HG03064 (cell line): Measurements from ENCODE around the gene CLMN.
"Not testable (repeated sequence)": the region's sequence is repeated elsewhere in the genome, so short reads cannot be mapped to it uniquely, and the experiment has no call there.

Source experiments
- ATAC-seq: cut with Tn5 transposase; IDR thresholded peaks from one replicate; pipeline ENCODE4 v1.9.1; 2021; ENCODE audit warnings: low read depth; ENCODE audit not compliant: unreplicated experiment

Gene CLMN

GRCh38 chr14:95225251-95225887 is 94.3 kb downstream of the CLMN start:
- ATAC-seq = no peak

- ATAC-seq = no peak
Measured at GRCh38 chr14:95222870-95223398, 96.8 kb downstream of the CLMN start.

GRCh38 chr14:95222151-95222631 is 97.5 kb downstream of the CLMN start:
- no peak for ATAC-seq

- no peak for ATAC-seq
Measured at GRCh38 chr14:95221531-95221930, 98.2 kb downstream of the CLMN start.

GRCh38 chr14:95220663-95221231 is 99.0 kb downstream of the CLMN start:
- no peak for ATAC-seq

- ATAC-seq = no peak
Measured at GRCh38 chr14:95218472-95219193, 101.1 kb downstream of the CLMN start.

- no peak for ATAC-seq
Measured at GRCh38 chr14:95218006-95218405, 101.7 kb downstream of the CLMN start.

- no peak for ATAC-seq
Measured at GRCh38 chr14:95217391-95217900, 102.3 kb downstream of the CLMN start.

GRCh38 chr14:95216008-95216407 is 103.7 kb downstream of the CLMN start:
- no peak for ATAC-seq

GRCh38 chr14:95215094-95215725 is 104.5 kb downstream of the CLMN start:
- no peak for ATAC-seq

- ATAC-seq = no peak
Measured at GRCh38 chr14:95213774-95214173, 105.9 kb downstream of the CLMN start.

GRCh38 chr14:95211721-95212504 is 107.8 kb downstream of the CLMN start:
- ATAC-seq = peak; percentile 59

- ATAC-seq = no peak
Measured at GRCh38 chr14:95210699-95211098, 109.0 kb downstream of the CLMN start.

GRCh38 chr14:95208598-95208997 is 111.1 kb downstream of the CLMN start:
- ATAC-seq = no peak

GRCh38 chr14:95207475-95208233 is 112.1 kb downstream of the CLMN start:
- ATAC-seq = no peak

- ATAC-seq = no peak
Measured at GRCh38 chr14:95206534-95206933, 113.2 kb downstream of the CLMN start.

GRCh38 chr14:95204705-95205104 is 115.0 kb downstream of the CLMN start:
- ATAC-seq = no peak

- not testable (repeated sequence) for ATAC-seq
Measured at GRCh38 chr14:95201745-95202144, 118.0 kb downstream of the CLMN start.

GRCh38 chr14:95200404-95200803 is 119.3 kb downstream of the CLMN start:
- ATAC-seq = no peak
